C1 segment of cervical spinal cord (tissue), 14 donors: ENCODE results near the gene A2ML1.
"Not testable (repeated sequence)": the region's sequence is repeated elsewhere in the genome, so short reads cannot be mapped to it uniquely, and the experiment has no call there.

Experiments used
- DNase-seq, 14 donors: peaks; one replicate each; lab custom pipeline; 2025; lab: John Stamatoyannopoulos, UW

Gene A2ML1

DNA sequence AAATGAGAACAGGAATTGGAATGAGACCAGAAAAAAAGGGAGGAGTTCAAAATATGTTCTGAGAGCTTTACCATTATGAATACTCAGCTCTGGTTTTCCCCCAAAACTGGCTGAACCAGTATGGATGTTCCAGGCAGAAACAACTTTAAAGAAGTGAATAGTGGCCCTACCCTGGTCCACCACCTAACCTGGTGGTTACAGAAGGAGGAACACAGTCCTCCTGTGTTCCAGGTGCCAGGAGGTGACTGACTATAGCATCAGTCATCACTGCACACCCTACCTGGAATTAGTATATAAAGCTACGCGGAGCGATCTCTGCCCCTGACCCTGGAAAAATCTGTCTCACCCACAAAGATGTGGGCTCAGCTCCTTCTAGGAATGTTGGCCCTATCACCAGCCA, at the start of gene A2ML1:
Gene A2ML1 (plus strand): TSS at position 324 of the 400 bp plus-strand sequence. CDS start 31 bp downstream, at position 355.
- DNase-seq = no peak

DNA sequence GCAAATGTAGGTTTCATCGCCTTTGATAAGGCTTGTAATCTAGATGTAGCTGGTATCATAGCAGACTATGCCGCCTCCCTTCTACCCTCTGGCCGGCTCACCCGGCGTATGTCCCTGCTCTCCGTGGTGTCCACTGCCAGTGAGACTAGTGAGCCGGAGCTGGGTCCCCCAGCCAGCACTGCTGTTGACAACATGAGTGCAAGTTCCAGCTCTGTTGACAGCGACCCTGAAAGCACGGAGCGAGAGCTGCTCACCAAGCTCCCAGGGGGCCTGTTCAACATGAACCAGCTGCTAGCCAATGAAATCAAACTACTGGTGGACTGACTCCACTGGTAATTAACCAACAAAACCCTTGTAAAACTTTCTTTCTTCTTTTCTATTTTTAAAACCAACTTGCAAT, 49.0 kb upstream of the A2ML1 start:
- peak in 1 of 14 donors; percentile 18 for DNase-seq

DNA sequence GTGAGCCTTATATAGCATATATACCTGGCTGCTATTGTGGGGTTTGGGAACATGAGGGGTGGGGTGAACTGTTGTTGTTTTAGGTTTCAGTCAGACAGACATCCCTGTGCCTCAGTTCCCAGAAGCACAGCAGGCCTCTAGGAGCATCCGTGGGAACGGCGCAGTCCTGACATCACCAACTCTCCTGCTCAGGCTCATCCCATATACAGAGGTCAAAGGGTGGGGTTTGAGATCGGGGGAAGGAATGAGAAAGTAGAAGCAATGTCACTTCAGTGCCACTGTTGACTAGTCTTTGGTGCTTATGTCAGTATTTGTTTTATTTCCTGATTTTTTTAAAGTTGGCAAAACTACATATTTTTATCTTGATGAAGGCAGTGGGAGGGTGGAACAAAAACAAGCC, 43.1 kb upstream of the A2ML1 start:
- peak in 1 of 14 donors; percentile 38 for DNase-seq

DNA sequence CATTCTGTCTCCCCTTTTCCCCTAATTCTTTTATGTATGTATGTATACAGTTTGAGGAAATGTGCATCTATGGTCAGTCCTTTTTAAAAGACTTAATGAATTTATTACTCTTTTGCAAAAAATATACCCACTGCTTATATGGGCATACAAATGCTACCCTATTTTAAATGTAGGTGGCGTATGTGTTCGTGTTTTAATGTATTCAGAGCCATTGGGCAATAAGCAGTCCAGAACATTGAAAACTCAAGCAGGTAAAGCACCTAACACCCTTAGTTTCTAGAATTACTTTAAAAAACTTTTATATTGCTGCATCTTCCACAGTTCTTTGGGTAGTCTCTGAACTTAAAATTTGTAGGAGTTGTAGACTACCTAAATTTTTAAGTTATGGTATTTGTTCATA, 42.6 kb upstream of the A2ML1 start:
- DNase-seq = no peak

DNA sequence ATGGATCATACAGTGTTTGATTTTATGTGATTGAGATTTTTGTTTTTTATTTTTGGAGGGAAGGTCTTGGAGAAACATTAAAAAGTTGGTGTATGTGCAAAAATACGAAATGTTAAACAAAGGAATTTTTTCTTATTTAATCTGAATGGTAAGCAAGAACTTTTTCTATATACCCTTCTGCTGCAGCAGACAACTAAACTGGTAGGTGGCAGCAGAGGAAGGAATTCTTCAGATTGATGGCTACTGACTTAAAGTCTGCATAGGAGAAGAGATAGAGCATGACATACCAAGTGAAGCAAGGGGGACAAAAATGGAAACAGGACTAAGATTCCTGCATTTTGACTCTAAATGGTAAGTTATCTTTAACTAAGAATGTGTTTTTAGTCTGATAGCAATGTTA, 42.0 kb upstream of the A2ML1 start:
- peak in 1 of 14 donors; percentile 55 for DNase-seq

DNA sequence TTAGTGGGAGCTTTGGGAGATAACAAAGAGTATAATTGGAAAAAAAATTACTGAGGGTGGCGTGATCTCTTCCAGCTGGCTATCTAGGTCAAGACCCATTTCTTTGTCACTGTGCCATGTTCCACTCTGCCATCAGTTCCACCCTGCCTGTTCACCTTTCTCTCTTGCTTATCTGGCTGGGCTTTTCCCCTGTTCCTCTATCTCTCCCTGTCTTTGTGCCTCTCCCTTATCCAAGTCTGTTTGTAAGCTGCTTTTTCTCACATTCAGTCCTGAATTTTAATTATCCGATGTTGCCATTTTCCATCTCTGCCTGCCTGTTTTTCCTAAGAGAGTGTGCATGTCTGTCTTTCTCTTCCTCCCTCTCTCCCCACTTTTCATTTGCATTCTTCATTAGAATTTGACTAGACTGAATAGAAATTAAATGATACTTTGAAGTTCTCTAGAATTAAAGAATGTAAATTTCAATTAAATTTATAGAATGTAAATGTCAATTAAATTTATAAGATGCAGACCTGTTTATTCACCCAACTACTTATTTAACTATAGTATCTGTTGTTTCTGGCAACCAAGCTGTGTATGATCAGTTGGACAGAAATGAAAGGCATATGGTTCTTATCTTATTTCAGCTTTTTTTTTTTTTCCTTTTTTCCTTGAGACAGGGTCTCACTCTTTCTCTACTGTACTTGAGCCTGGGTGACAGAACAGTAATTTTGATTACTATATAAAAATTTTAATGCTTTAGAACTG, 40.9 kb upstream of the A2ML1 start:
- peak in 1 of 14 donors; percentile 84 for DNase-seq

DNA sequence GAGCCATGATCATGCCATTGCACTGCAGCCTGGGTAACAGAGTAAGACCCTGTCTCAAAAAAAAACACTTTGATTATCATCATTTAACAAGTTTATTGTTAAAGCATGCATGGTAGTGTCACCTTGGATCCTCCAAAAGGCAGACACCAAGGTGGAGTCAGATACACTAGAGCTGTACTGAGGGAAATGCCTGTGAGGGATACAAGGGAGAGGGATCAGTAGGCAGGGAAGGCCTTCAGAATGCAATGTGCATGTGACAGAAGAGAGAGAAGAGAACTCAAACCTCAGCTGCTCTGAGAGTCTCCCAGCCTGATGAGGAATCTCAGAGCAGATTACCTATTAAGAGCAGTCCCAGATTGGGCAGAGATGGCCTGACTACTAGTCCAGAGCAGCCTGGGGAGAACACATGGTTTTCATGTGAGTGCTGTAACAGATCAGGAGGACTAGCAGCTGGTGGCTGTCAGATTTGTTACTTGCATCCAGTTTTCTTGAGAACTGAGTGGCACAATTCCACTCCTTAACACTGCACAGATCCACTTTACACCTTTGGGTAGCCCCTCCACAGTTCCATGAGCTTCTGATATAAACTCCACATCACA, 38.0 kb upstream of the A2ML1 start:
- DNase-seq = peak in 1 of 14 donors; percentile 15

DNA sequence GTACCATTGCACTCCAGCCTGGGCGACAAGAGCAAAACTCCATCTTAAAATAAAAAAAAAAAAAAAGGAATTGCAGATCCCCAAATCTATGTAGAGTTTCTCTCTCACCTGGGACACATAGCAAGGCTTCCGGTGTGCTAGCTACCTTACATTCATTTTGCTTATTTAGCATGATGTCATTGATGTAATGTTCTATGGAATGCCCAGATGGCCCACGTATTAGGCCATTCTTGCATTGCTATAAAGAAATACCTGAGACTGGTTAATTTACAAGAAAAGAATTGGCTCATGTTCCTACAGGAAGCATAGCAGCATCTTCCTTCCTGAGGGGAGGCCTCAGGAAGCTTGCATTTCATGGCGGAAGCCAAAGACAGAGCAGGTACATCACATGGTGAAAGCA, 36.9 kb upstream of the A2ML1 start:
- no peak for DNase-seq

DNA sequence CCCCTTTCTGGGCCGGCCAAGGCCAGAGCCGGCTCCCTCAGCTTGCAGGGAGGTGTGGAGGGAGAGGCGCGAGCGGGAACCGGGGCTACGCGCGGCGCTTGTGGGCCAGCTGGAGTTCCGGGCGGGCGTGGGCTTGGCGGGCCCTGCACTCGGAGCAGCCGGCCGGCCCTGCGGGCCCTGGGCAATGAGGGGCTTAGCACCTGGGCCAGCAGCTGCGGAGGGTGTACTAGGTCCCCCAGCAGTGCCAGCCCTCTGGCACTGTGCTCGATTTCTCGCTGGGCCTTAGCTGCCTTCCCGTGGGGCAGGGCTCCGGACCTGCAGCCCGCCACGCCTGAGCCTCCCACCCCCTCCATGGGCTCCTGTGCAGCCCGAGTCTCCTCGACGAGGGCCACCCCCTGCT, 35.2 kb upstream of the A2ML1 start:
- DNase-seq = not testable (repeated sequence)

DNA sequence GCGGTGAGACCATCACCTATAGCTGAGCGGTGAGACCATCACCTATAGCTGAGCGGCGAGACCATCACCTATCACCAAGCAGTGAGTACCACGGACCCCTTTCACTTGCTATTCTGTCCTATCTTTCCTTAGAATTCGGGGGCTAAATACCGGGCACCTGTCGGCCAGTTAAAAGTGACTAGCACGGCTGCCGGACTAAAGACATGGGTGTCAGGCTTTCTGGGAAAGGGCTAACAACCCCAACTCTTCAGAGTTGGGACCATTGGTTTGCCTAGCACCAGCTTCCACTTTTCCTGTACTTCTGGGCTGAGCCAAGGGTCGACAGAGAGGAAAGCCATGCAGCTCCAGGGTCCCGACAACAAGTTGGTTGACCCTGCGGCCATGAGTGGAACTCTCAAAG, 33.7 kb upstream of the A2ML1 start:
- DNase-seq = not testable (repeated sequence)

DNA sequence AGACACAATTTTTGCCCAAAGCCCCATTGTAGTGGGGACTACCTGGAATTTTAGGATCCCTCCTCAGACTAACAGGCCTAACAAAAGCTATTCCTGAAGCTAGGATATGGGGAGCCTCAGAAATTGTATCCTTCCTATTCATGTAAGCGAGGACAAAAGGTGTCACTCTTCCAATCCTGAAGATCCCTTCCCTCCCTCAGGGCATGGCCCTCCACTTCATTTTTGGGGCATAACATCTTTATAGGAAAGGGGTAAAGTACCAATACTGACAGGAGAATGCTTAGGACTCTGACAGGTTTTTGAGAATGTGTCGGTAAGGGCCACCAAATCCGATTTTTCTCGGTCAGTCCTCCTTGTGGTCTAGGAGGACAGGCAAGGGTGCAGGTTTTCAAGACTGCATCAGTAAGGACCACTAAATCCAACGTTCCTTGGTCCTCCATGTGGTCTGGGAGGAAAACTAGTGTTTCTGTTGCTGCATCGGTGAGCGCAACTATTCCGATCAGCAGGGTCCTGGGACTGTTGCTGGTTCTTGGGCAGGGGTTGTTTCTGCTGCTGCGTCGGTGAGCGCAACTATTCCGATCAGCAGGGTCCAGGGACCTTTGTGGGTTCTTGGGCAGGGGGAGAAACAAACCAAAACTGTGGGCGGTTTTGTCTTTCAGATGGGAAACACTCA, 32.9 kb upstream of the A2ML1 start:
- not testable (repeated sequence) for DNase-seq

DNA sequence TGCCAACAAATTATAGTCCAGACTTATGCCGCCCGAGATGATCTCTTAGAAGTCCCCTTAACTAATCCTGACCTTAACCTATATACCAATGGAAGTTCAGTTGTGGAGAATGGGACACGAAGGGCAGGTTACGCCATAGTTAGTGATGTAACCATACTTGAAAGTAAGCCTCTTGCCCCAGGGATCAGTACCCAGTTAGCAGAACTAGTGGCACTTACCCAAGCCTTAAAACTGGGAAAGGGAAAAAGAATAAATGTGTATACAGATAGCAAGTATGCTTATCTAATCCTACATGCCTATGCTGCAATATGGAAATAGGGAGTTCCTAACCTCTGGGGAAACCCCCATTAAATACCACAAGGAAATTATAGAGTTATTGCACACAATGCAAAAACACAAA, 29.2 kb upstream of the A2ML1 start:
- DNase-seq = not testable (repeated sequence)

DNA sequence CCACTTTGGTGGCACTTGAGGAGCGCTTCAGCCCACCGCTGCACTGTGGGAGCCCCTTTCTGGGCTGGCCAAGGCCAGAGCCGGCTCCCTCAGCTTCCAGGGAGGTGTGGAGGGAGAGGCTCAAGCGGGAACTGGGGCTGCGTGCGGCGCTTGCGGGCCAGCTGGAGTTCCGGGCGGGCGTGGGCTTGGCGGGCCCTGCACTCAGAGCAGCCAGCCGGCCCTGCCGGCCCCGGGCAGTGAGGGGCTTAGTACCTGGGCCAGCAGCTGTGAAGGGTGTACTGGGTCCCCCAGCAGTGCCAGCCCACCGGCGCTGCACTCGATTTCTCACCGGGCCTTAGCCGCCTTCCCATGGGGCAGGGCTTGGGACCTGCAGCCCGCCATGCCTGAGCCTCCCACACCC, 27.8 kb upstream of the A2ML1 start:
- DNase-seq = not testable (repeated sequence)

DNA sequence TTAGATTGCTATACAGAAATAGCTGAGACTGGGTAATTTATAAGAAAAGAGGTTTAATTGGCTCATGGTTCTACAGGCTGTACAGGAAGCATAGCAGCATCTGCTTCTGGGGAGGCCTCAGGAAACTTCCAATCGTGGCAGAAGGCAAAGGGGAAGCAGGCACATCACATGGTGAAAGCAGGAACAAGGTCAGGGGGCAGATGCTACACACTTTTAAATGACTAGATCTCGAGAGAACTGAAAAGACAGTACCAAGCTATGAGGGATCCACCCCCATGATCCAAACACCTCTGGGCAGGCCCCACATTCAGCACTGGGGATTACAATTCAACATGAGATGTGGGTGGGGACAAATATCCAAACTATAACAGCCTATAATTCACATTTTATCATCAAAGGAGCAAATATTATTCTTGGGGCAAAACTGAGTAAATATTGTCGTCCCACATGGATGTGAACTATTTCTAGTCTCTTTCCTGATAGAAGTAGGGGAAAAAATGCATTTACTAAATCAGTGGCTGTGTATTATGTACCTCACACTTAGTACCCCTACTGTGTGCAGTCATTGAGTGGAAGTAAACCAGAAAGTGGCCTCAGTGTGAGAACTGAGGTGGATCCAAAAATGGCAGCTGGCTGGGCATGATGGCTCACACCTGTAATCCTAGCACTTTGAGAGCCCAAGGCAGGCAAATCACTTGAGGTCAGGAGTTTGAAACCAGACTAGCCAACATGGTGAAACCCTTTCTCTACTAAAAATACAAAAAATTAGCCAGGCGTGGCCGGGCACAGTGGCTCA, 25.4 kb upstream of the A2ML1 start:
- DNase-seq = no peak

DNA sequence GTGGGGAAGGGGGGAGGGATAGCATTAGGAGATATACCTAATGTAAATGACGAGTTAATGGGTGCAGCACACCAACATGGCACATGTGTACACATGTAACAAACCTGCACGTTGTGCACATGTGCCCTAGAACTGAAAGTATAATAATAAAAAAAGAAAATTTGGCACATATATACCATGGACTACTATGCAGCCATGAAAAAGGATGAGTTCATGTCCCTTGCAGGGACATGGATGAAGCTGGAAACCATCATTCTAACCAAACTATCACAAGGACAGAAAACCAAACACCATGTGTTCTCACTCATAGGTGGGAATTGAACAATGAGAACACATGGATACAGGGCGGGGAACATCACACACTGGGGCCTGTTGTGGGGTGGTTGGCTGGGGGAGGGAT, 21.2 kb upstream of the A2ML1 start:
- DNase-seq = not testable (repeated sequence)

DNA sequence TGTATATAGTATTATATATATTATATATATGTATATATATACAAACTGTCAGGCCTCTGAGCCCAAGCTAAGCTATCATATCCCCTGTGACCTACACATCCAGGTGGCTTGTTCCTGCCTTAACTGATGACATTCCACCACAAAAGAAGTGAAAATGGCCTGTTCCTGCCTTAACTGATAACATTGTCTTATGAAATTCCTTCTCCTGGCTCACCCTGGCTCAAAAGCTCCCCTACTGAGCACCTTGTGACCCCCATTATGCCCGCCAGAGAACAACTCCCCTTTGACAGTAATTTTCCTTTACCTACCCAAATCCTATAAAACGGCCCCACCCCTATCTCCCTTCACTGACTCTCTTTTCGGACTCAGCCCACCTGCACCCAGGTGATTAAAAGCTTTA, 17.6 kb upstream of the A2ML1 start:
- not testable (repeated sequence) for DNase-seq

DNA sequence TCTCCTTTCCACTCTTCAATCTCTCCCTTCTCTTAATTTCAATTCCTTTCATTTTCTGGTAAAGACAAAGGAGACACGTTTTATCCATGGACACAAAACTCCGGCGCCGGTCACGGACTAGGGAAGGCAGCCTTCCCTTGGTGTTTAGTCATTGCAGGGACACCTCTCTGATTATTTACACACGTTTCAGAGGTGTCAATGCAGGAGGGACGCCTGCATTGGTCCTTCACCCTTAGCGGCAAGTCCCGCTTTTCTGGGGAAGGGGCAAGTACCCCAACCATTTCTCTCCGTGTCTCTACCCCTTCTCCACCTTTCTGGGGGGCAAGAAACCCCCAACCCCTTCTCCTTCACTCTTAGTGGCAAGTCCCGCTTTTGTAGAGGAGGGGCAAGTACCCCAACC, 16.9 kb upstream of the A2ML1 start:
- not testable (repeated sequence) for DNase-seq

DNA sequence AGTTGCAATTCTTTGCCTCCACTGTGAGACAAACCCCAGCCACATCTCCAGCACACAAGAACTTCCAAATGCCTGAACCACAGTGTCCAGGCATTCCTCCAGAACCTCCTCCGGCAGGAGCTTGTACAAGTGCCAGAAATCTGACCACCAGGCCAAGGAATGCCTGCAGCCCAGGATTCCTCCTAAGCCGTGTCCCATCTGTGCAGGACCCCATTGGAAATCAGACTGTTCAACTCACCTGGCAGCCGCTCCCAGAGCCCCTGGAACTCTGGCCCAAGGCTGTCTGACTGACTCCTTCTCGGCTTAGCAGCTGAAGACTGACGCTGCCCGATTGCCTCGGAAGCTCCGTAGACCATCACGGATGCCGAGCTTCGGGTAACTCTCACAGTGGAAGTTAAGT, 15.3 kb upstream of the A2ML1 start:
- peak in 1 of 14 donors; percentile 21 for DNase-seq

DNA sequence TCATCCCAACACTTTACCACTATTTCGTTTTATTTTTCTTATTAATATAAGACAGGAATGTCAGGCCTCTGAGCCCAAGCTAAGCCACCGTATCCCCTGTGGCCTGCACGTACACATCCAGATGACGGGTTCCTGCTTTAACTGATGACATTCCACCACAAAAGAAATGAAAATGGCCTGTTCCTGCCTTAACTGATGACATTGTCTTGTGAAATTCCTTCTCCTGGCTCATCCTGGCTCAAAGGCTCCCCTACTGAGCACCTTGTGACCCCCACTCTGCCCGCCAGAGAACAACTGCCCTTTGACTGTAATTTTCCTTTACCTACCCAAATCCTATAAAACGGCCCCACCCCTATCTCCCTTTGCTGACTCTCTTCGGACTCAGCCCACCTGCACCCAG, 12.3 kb upstream of the A2ML1 start:
- DNase-seq = not testable (repeated sequence)

DNA sequence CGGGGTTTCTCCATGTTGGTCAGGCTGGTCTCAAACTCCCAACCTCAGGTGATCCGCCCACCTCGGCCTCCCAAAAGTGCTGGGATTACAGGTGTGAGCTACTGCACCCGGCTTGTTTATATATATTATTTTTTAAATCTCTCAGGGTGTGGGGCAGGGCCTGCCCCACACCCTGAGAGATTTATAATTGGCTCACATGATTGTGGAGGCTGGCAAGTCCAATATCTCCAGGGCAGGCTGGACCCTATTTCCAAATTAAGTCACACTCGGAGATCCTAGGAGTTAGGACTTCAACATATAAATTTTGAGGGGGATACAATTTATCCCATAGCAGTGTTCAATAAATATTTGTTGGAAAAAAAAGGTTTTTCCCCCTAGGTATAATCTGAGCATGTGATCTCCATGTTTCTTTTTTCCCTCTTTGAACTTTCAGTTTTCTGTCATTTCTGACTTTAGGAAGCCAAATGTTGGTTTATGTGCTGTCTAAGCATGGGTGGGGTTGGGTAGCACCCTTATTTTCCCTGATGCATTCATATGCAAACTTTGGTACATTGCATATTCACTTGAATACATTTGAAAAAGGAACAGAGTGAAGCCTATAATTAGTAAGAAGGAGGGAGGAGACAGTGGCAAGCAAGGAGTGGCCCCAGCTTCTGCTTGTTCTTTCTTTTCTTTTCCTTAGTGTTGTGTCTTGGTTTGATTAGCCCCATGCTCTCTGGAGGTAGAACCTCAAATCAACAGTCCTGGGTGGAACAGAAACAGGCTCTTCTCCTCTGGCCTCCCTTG, 8.7 kb upstream of the A2ML1 start:
- DNase-seq = no peak

DNA sequence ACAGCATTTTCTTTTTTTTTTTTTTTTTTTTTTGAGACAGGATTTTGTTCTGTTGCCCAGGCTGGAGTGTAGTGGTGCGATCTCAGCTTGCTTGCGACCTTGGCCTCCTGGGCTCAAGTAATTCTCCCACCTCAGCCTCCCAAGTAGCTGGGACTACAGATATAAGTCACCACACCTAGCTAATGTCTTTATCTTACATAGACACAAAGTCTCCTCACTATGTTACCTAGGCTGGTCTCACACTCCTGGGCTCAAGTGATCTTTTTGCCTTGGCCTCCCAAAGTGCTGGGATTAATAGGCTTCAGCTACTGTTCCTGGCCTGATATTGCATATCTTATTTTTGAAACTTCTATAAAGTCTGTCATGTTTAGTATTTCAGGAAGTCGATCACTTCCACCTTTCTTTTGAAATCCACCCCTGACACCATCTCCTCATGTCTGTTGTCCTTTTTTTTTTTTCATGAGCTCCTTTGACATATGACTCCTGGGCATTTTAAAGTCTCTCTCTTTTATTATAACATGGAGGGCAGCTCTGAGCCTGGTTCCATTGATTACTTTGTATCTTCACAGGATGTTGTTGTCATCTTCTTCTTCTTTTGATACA, 5.9 kb upstream of the A2ML1 start:
- no peak for DNase-seq
